Epithelial cell of esophagus (primary cell): ENCODE data around the gene SRPK2.

Experiments
- DNase-seq: peaks from one replicate; pipeline ENCODE4 v3.0.0; 2010; ENCODE audit warnings: low read depth
- H3K4me3 ChIP-seq: 2 replicates; pipeline ENCODE4 v1.5.1; 2011; ENCODE audit warnings: mild to moderate bottlenecking, low read length, control low read depth
- CTCF ChIP-seq: IDR thresholded peaks from 2 replicates; pipeline ENCODE4 v1.5.1; 2011; ENCODE audit warnings: low read depth, mild to moderate bottlenecking, low read length, control low read depth, inconsistent platforms; ENCODE audit not compliant: insufficient read depth; ENCODE audit errors: missing control alignments

The SRPK2 gene

DNA sequence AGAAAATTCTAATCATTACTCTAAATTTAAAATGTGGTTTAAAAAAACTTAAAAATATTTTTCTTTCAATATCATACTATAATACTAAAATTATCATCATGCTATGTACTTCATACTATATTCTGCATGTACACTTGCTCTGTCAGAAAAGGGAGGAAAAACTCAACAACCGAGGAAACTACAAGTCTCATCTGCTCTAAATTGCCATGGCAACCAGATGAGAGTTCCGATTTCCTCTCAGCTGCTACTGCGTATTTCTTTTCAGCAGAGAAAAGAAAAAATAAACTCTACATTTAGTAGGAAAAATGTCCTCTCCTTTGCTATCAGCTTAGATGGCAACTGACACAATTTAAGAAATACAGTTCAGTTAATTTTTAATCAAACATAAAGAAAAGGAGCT, 178.9 kb downstream of the SRPK2 start:
- no peak for TF ChIP-seq CTCF
- no peak overlapping the region for H3K4me3 ChIP-seq
- no peak for DNase-seq

- no peak for TF ChIP-seq CTCF
- DNase-seq, result no peak
- H3K4me3 ChIP-seq, result no peak overlapping the region
These were observed 179.3 kb downstream of the SRPK2 start for GRCh38 chr7:105209433-105209832.

- DNase-seq, result no peak
- no peak overlapping the region for H3K4me3 ChIP-seq
- TF ChIP-seq CTCF, result no peak
These were observed 181.7 kb downstream of the SRPK2 start for GRCh38 chr7:105206985-105207384.

DNA sequence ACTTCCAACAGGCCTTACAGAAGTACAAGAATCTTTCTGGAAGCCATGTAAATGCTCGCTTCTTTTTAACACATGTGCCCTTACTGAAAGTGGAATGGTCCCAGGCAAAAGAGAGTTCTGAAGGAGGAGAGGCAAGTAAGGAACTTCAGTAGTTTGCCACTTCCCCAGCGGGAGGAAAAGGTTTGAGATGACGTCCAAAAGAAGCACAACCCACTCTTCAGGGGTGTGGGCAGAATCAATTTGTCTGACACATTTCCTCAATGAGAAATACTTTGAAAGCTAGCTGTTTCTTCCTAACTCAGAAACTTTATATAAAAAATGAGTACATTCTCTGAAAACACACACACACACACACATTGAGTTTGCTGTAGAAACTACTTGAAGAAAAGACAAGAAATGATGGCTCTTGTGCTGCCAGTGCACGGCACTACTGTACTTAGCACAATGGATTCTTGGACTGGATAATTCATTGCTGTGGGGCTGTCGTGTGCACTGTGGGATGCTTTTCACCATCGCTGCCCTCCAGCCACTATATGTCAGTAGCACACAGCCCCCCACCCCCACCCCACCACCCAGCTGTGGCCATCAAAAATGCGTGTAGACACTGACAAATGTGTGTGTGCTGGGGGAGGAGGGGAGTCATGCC, 183.0 kb downstream of the SRPK2 start:
- DNase-seq, result no peak
- H3K4me3 ChIP-seq, result no peak overlapping the region
- no peak for TF ChIP-seq CTCF

GRCh38 chr7:105204953-105205352, 183.8 kb downstream of the SRPK2 start:
- DNase-seq, result no peak
- no peak overlapping the region for H3K4me3 ChIP-seq
- no peak for TF ChIP-seq CTCF

DNA sequence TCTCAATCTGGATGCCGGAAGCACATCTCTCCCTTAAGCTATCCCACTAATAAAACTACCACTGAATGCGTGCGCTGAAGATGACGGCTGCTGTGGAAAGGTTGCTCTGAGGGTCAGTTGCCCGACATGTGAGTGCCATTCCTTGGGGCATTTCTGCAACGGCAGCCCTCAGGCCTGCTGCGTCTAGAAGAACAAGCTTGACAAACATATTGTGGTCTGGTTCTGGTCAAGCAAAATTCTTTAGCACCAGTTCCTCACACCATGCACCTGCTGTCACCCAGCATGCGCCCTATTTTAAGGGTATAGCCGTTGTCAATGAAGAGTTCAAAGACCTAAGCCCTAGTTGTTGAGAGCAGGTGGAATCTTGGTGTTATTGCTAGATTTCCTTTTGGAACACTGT, 184.2 kb downstream of the SRPK2 start:
- H3K4me3 ChIP-seq, result no peak overlapping the region
- TF ChIP-seq CTCF, result no peak
- DNase-seq, result no peak

DNA sequence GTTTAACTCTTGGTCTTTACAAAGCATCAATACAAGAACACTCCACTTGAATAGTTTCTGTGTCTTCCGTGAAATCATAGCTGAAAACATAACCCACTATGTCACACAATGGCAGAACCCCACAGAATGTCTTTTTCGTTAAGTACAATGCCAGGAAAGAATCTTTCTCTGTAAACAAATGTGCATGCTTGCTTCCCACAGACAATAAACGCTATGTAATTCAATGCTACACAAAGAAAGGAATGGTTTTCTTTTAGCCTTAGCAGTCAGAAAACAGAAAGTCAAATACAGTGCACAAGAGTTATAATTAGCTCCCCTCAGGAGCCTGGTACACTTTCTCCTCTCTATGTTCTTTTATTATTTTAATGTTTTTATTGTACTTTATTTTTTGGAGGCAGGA, 186.1 kb downstream of the SRPK2 start:
- H3K4me3 ChIP-seq, result no peak overlapping the region
- DNase-seq, result no peak
- no peak for TF ChIP-seq CTCF
